ENCODE measurements around the gene PPFIBP2. TPM values are rescaled to one million over a fixed set of nuclear protein-coding genes. Genes with fewer than 3 reads are reported as not detected.

The PPFIBP2 gene
- total and polyA plus RNA-seq, 2 donors (not counting 1 experiment from before 2014, with no cell fraction given) = 22.3 to 175 TPM

GRCh38 chr11:7583248-7583647 lies 69.4 kb downstream of the PPFIBP2 start:
- Histone ChIP-seq H3K4me1 (ENCODE audit: control insufficient read depth in 2 of 2, insufficient read depth in 2 of 2, low read length in 2 of 2) (peaks cover under 1 to 1% of the 10 kb centered on the region in 2 donors), H3K9ac (ENCODE audit: low read length) (no peak overlapping the region), H3K79me2 (ENCODE audit: control insufficient read depth, insufficient read depth, low read length) (peaks cover 8% of the 10 kb centered on the region), H3K36me3 (replicated peaks in 1 of 2; ENCODE audit: control extremely low read depth in 1 of 2, control insufficient read depth in 1 of 2, extremely low read depth in 1 of 2, insufficient read depth in 2 of 2, low read length in 1 of 2) (peaks cover 0 to 5% of the 10 kb centered on the region in 2 experiments), H3K4me2 (replicated peaks; ENCODE audit: low read depth, low read length, poor library complexity, severe bottlenecking) (no peak overlapping the region), H3K27me3 (replicated peaks in 1 of 4; ENCODE audit: control extremely low read depth in 1 of 4, control insufficient read depth in 3 of 4, insufficient read depth in 4 of 4, low read length in 3 of 4) (no peaks in the 10 kb centered on the region), H4K20me1 (ENCODE audit: control insufficient read depth, insufficient read depth, low read length, poor library complexity, severe bottlenecking) (peaks cover 26% of the 10 kb centered on the region), H3K27ac (ENCODE audit: low read length in 2 of 2) (no peak overlapping the region), H3K9me3 (ENCODE audit: control extremely low read depth in 1 of 3, control insufficient read depth in 2 of 3, insufficient read depth in 1 of 3, low read length in 2 of 3) (no peaks in the 10 kb centered on the region), H3K4me3 (ENCODE audit: control extremely low read depth in 1 of 5, extremely low read depth in 1 of 5, insufficient read depth in 1 of 5, low read depth in 2 of 5, low read length in 4 of 5) (no peak overlapping the region), H2AFZ (ENCODE audit: insufficient read depth, low read depth, low read length, poor library complexity, severe bottlenecking) (no peak overlapping the region)
- CTCF ChIA-PET = interaction anchor here (0.8 to 1.3 kb wide), 2 partner anchors 9 to 18 kb away, joined by 3 to 4 read pairs; no protein-coding TSS in a partner anchor
- no peak for DNase-seq
- no peaks in the 10 kb centered on the region for H3K27me3 Mint-ChIP-seq
- H3K9me3 Mint-ChIP-seq (ENCODE audit: insufficient read depth) = no peaks in the 10 kb centered on the region
- POLR2A ChIA-PET = no interaction called here
- intact Hi-C loops (cut with micrococcal nuclease) = no loop called here
- WGBS (ENCODE audit: insufficient coverage) = 92% methylated on average over 2 of the region's 3 CpGs
- H3K27ac Mint-ChIP-seq = no peak overlapping the region
- TF ChIP-seq EZH2 (IDR thresholded peaks at IDR 0.05; ENCODE audit: borderline replicate concordance, insufficient read depth, low read depth, low read length, poor library complexity, severe bottlenecking) = no peak
- no peak for TF ChIP-seq CTCF (IDR thresholded peaks at IDR 0.05)
- no peak for ATAC-seq (ENCODE audit: low read depth)
- no peak overlapping the region for H3K4me3 Mint-ChIP-seq
- peaks cover 14% of the 10 kb centered on the region for H3K4me1 Mint-ChIP-seq

GRCh38 chr11:7584910-7585309 lies 71.1 kb downstream of the PPFIBP2 start:
- H4K20me1 ChIP-seq (ENCODE audit: control insufficient read depth, insufficient read depth, low read length, poor library complexity, severe bottlenecking) = peaks cover 20% of the 10 kb centered on the region
- H3K9ac ChIP-seq (ENCODE audit: low read length) = no peak overlapping the region
- Mint-ChIP-seq H3K27me3 (no peaks in the 10 kb centered on the region), H3K4me1 (peaks cover 10% of the 10 kb centered on the region), H3K4me3 (no peak overlapping the region), H3K9me3 (ENCODE audit: insufficient read depth) (no peaks in the 10 kb centered on the region), H3K27ac (no peak overlapping the region)
- no peaks in the 10 kb centered on the region for H3K4me1 ChIP-seq (ENCODE audit: control insufficient read depth in 2 of 2, insufficient read depth in 2 of 2, low read length in 2 of 2)
- H3K4me3 ChIP-seq (ENCODE audit: control extremely low read depth in 1 of 5, extremely low read depth in 1 of 5, insufficient read depth in 1 of 5, low read depth in 2 of 5, low read length in 4 of 5) = no peak overlapping the region
- ChIA-PET POLR2A (no interaction called here), CTCF (interaction anchor here (1.1 to 1.2 kb wide), 2 partner anchors 10 to 143 kb away, joined by 3 read pairs; no protein-coding TSS in a partner anchor)
- no peak for DNase-seq
- H3K4me2 ChIP-seq (replicated peaks; ENCODE audit: low read depth, low read length, poor library complexity, severe bottlenecking) = no peak overlapping the region
- no peaks in the 10 kb centered on the region for H3K9me3 ChIP-seq (ENCODE audit: control extremely low read depth in 1 of 3, control insufficient read depth in 2 of 3, insufficient read depth in 1 of 3, low read length in 2 of 3)
- intact Hi-C loops (cut with micrococcal nuclease) = no loop called here
- no peak for ATAC-seq (ENCODE audit: low read depth)
- WGBS (ENCODE audit: insufficient coverage) = no CpG with 5 or more reads among the region's 2 CpGs
- H3K36me3 ChIP-seq (replicated peaks in 1 of 2; ENCODE audit: control extremely low read depth in 1 of 2, control insufficient read depth in 1 of 2, extremely low read depth in 1 of 2, insufficient read depth in 2 of 2, low read length in 1 of 2) = peaks cover 0 to 6% of the 10 kb centered on the region in 2 experiments
- H3K79me2 ChIP-seq (ENCODE audit: control insufficient read depth, insufficient read depth, low read length) = peaks cover 8% of the 10 kb centered on the region
- no peak for TF ChIP-seq EZH2 (IDR thresholded peaks at IDR 0.05; ENCODE audit: borderline replicate concordance, insufficient read depth, low read depth, low read length, poor library complexity, severe bottlenecking)
- TF ChIP-seq CTCF (IDR thresholded peaks at IDR 0.05) = no peak
- no peaks in the 10 kb centered on the region for H3K27me3 ChIP-seq (replicated peaks in 1 of 4; ENCODE audit: control extremely low read depth in 1 of 4, control insufficient read depth in 3 of 4, insufficient read depth in 4 of 4, low read length in 3 of 4)
- no peak overlapping the region for H3K27ac ChIP-seq (ENCODE audit: low read length in 2 of 2)
- no peak overlapping the region for H2AFZ ChIP-seq (ENCODE audit: insufficient read depth, low read depth, low read length, poor library complexity, severe bottlenecking)

All from B cell (primary cell).